GM21723 (cell line): ENCODE results near the gene MRPS33.
"Not testable (repeated sequence)": the region's sequence is repeated elsewhere in the genome, so short reads cannot be mapped to it uniquely, and the experiment has no call there.

ENCODE experiments used
- ATAC-seq: cut with Tn5 transposase; IDR thresholded peaks from one replicate; pipeline ENCODE4 v1.9.1; 2021; ENCODE audit warnings: mild to moderate bottlenecking, moderate library complexity; ENCODE audit not compliant: unreplicated experiment

The MRPS33 gene

DNA sequence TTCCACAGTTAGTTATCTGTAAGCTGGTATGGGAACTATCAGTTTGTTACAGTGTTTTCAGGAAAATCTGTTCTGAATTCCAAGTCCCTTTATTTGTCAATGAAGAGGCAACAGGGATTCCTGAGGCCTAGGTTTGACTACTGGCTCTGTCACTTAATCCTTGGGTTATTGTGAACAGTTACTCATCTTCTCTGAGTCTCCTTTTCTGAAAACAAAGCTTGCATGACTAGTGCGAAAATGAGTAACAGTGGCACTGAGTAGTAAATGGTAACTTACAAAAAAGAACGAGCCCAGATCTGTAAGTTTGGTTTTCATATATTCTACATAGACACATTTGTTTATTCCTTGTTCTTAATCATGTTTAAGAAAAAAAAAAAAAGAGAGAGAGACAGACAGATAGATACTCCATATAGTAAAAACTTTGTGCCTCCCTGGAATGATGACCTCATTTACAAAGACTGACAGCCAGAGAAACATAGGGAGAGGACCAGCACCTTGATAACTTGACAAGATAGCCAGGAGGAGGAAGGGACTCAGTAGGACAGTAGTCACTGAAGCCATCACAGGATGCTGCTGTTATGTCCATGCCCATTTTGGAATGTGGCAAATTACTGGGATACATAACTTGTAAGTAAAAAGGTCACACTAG lies 1.9 kb downstream of the MRPS33 start:
- no peak for ATAC-seq

DNA sequence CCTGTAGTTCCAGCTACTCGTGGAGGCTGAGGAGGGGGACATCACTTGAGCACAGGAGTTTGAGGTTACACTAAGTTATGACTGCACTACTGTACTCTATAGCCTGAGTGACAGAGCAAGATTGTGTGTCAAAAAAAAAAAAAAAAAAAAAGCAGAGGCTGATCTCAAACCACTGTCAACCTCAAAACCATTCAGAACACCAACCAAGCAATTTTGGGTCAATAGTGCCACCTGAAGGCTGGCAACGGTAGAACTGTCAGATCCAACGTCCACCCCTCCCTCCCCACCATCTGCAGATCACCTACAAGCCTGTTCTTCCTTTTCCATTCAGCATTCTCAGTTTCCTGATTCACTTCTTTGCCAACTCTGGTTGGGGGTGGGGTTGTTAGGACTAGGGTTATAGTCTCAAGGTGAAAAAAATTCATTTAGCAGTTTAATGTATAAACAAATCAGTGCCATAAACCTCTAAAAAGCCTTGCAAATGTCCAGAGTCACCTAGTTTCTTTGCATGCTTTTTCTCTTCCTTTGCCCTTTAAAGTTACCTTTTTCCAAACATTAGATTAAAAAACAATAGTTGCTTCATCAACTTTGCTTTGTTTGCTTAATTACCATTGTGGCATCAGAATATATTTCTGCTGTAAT lies 2.6 kb downstream of the MRPS33 start:
- ATAC-seq, result peak; percentile 32

DNA sequence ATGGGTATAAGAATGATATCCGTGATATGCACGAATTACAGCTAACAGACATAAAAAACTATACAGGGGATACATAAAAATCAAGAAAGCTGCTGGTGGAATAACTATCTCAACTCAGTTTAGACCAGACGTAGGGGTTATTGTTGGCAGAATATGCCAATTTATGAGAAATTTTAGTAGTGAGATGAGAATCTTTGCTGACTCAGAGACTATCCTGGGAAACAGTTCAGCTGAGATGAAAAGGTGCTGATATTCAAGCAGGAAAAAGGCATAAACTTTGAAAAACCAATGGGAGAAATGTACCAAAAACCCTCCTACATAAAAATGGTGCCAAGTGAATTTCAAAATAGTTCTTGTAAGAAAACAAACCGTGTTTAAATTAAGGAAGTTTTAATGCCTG lies 3.3 kb downstream of the MRPS33 start:
- no peak for ATAC-seq

DNA sequence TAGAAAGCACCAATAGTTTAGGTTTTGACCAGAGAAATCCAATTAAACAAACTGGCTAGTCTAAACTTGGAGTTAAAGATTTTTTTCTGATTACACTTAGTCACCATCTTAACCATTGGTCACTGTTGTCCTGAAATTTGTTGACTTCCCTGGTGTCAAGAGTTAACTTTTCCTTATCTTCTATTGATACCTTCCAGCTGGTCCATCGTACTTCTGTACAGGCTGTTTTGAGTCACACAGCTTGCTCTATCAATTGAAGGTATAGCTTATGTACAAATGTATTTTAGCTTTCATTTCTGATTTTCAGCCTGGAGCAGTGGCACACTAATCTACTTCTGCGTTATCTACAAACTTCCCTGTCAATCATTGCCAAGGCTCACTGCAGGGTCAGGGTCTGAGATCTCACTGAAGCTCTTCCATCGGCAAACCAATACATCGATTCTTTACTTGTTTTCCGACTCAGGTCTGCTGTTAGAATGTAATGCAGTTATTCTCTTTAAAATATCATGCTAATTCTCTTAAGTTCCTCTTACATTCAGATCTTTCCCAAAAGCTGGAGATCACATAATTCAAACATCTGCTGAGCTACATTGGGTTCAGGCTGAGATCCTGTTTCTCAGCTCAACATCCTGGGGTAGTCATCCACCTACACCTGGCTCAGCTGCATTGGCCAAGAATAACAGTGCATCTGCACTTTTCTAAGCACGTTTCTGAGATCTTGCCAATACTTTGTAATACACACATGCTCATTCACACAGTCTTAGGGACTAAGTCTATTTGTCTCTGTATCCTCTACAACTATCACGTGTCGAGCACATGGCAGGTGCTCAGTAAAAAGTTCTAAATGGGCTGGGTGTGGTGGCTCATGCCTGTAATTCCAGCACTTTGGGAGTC lies 11.3 kb downstream of the MRPS33 start:
- no peak for ATAC-seq

DNA sequence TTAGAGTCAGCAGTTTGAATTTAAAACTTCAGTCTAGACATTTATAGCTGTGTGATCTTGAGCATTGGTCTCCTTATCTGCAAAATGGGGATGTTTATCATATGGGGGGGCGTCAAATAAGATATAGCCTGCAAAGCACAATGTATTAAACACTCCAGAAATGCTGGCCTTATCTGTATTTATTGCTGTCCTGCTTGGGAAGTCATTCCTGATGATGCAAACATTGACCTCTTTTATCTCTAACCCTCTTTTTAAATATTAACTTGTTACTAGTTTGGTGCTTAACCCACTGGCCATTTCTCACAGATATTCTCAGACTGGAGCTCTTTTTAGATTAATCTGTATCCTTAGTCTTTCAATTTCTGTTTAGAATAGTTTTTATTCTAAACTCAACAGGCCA lies 13.2 kb downstream of the MRPS33 start:
- ATAC-seq, result no peak

DNA sequence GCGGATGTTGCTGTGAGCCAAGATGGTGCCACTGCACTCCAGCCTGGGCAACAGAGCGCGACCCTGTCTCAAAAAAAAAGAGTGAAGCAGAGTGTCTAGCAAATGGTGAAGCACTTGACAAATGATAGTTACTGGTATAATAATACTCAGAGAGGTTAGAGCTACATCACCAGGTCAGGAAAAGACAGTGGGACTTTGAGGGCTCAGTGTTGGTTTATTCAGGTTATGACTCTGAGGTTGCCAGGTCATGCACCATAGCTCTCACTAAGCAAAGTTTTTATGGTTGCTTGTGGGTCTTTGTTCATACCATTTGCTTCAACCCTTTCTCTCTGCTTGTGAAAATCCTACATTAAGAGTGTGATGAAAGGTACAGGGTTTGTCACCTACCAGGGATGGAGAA lies 13.6 kb downstream of the MRPS33 start:
- no peak for ATAC-seq

DNA sequence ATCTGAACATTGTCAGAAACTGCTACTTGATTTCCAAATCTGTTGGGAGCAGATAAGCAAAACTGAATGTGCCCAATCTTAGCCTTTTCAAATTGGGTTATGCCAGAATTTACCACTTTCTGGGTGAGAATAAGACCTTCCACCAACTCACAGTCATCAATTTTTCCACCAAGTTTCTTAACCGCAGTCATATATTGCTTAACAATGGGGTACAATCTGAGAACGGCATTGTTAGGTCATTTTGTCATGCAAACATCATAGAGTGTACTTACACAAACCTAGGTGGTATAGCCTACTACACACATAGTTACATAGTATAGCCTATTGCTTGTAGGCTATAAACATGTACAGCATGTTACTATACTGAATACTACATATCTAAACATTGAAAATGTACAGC lies 16.0 kb downstream of the MRPS33 start:
- ATAC-seq, result no peak

DNA sequence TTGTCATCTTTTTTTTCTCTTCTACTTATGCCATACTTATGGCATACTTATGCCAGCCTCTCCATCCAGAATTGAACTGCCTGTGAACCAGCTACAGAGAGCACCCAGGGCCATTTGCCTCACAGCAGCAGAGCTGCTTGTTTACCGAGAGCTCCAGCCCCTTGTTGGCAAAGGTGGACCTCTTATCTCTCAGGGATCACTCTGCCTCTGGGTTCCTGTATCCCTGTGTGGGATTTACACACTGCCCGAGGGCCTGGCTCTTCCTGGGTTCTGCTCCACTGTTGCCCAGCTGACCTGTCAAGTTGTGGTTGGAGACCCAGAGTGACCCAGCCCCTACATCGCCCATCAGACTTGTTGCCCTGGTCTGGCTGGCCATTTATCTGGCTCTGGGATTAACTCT lies 22.3 kb downstream of the MRPS33 start:
- ATAC-seq, result no peak

DNA sequence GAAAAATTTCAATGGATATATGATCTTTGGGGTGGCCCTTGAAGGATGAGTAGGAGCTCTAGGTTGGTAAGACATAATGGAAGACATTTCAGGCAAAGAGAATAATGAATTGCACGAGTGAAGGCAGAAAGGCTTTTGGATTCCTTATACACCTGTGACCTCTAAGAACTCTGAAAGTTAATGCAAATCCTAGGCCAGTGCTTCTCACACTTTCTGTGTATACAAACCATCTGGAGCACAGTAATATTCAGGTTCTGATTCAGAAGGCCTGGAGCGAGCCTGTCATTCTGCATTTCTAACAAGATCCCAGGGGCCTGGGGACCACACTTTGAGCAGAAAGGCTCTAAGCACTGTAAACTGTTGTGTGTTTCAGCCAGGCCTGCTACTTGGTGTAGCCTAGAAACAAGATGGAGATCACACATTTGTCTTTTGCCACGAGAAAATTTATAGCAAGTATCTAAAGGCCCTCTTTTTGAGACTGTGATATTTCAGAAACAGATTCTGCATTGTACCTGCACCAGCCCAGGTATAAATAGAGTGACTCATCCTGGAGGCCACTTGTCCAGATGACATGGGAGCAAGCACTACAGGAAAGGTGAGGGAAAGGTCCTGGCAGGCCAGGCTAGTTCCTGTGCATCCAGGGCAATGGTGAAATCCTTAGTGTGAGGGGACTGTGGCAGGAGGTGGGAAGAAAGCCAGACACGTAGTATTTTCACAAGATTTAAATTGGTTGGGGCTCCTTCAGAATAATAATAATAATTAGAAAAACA lies 24.4 kb downstream of the MRPS33 start:
- ATAC-seq, result no peak

DNA sequence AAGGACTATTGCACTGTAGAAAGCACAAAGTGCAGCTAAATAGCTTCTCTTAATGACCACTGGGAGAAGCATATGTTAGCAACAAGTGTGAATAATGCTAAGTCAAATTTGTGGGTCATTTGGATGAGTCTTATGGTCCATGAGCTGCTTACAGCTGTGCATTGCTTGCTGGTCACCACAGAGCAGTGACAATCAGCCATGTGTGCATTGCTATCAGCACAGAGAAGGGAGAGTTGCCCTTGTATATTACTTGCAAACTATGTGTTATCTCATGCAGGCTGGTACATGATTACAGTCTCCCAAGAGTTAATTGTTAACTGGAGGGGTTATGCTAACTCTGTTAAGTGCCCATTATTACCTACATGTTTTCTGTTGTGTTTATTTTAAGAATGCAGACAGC lies 25.7 kb downstream of the MRPS33 start:
- ATAC-seq, result no peak

DNA sequence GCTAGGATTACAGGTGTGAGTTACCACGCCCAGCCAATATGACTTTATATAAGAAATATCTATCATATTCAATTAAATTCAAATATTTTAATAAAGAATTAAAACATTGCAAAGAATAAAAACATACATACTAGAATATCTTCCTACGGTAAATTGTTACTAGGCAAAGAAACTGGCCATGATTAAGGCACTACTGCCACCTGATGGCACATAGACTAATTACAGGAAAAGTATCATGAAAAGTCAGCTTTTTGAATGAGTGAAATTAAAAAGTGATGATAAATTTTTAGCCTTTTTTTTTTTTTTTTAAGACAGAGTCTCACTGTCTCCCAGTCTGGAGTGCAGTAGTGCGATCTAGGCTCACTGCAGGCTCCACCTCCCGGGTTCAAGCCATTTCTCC lies 30.9 kb downstream of the MRPS33 start:
- no peak for ATAC-seq

DNA sequence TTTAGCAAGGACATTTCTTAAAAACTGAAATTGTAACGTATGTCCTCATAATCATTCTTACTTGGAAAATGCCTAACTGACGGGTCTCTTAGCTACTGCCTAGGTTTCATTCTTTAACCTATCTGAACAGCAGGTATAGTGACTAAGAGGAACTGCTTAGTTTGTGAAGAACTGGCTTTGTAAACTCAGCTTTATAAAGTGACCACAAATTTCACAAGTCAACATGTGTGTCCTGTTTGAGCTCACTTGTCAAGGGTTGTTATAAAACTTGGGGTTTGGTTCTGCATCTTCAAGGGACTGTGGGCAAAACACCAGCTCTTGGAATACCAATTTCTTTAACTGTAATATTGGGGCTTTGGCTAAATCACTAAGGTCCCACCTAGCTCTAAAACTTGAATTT lies 32.2 kb downstream of the MRPS33 start:
- no peak for ATAC-seq

DNA sequence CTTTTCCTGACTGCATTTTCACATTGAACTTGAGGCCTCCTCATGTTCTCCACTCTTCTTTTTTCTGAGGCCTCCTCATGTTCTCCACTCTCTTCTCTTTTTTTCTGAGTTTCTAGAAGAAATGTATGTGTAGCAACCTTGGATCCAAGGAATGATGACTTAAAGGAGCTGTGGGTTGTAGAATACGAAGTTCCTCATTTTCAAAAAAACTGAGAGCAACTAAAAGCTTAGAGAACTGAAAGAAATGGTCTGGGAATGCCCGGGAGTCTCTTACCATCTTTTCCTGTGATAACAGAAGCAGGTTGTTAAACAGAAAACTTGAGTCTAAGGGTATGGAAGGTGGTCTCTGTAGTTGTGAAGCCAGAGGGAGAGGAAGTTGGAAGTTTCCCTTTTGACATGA lies 32.8 kb downstream of the MRPS33 start:
- no peak for ATAC-seq

DNA sequence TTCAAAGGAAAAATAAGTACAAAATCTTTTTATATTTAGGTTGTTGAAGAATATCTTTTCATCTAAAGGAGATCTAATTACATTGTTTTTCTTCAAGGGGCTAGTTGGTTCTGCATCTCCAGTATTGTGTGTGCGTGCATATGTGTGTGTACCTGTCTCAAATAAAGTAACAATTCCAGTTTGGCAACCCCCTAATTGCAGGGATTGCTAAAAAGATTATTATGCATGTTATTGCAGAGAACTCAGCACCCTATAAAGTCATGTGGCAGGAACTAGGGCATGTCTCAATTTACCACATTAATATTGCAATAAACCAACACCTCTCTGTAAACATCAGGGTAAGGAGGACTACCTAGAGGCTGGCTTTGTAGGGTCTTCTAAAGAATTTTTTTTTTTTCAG lies 37.0 kb downstream of the MRPS33 start:
- no peak for ATAC-seq

DNA sequence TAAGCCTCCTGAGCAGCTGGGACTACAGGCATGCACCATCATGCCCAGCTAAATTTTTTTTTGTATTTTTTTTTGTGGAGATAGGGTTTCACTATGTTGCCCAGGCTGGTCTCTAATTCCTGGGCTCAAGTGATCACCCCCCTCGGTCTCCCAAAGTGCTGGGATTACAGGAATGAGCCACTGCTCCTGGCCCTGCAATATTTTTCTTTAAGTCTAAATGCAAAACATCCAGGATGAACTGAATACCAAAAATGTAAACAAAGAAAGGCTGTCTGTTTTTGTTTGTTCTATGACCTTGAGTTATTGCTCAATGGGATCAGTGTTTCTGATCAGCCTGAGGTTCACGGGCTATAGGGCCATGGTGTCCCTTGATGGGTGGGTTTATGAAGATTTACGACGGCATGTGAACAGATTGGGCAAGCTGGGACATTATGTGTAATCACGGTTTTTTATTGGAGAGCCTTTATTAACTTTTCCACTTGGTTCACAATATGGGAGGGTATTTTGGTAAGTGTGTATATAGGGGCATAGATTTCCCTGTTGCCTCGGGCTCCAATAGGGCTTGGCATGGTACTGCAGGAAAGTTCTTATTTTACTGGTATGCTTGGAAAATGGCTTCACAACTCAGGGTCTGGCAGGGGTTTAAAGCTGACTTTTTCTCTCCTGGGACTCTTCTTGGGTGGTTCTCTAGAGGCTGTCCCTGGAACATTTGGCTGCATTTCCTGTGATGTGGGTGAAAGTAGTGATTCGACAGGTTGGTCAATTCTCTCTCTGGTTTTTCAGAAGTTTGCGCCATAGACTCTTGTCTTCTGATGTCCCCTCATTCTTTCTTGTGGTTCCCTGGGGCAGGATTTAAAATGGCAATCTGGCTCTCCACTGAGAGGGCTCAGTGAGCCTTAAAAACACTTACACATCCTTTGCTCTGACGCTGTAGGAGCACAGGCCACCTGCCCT lies 41.6 kb downstream of the MRPS33 start:
- no peak for ATAC-seq

DNA sequence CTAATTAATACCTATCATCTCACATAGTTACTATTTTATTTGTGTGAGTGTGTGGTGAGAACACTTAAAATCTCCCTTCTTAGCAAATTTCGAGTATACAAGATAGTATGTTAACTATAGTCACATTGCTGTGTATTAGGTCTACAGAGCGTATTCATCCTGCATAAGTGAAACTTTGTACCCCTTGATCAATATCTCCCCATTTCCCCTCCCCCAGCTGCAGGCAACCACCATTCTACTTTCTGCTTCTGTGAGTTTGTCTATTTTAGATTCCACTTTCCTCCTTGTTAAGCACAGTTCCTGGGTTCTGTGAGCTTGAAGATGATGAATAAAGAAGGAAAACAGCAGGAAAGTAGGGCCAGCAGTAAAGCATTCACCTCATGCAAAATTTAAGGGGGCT lies 42.4 kb downstream of the MRPS33 start:
- no peak for ATAC-seq

DNA sequence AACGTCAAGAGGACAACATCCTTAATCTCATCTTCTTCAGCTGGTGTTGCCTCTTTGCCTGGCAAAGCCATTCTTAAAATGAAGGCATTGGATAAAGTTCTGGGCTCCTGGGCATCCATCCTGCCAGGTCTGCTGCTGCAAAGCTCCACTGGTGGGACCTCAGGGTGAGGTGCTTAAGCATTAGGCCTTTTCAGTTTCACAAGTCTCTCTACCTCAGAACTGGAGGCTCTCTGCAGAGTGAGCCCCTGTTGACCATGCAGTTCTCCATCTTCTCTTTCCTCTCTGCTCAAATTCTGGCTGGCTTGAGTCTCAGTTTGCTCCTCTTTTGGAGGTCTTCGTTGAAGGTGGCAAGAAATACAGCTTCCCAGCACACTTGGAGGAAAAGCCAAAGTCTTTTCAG lies 47.3 kb downstream of the MRPS33 start:
- ATAC-seq, result no peak

DNA sequence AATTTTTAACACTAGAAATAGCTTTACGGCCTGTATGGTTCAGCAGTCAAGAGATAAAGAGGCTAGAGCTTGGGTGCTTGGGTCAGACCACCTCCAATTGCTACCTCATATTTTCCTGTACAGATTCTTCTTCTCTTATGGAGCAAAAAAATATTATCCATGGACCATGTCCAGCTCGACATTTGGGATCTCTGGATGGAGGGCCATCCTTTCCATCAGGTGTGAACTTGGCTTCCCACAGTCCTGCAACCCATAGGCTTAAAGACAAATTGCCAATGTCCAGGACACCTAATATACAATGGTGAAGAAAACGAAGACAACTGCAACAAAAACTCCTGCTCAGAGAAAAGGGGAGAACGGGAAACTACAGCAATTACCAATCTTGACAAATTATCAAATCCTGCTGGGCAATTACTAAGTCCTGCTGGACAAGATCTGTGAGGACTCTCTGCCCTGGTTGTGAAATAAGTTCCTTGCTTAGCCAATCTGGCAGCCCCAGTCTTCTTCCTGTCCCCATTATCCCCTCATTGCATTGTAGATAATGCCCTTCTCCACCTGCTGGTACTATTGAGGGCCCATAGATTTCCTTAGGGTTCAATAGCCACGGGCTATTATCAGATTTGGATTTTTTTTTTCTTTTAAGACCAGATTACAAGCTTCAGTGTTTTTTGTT lies 48.1 kb downstream of the MRPS33 start:
- ATAC-seq, result no peak

DNA sequence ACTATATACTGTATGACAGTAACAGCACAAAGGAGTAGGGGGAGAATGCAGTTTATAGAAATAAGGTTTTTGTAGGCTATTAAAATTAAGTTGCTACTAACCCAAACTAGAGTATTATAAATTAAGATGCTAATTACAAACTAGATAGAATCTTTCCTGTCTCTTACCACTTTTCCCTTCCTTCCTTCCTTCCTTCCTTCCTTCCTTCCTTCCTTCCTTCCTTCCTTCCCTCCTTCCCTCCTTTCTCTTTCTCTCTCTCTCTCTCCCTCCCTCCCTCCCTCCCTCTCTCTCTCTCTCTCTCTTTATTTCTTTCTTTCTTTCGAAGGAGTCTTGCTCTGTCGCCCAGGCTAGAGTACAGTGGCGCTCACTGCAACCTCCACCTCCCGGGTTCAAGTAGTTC lies 53.6 kb downstream of the MRPS33 start:
- ATAC-seq, result no peak

DNA sequence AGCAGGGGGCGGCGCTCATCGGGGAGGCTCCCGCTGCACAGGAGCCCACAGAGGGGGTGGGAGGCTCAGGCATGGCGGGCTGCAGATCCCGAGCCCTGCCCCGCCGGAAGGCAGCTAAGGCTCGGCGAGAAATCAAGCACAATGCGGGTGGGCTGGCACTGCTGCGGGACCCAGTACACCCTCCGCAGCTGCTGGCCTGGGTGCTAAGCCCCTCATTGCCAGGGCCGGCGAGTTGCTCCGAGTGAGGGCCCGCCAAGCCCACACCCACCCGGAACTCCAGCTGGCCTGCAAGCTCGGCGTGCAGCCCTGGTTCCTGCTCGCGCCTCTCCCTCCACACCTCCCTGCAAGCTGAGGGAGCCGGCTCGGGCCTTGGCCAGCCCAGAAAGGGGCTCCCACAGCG lies 57.8 kb downstream of the MRPS33 start:
- not testable (repeated sequence) for ATAC-seq
